Neutrophil (primary cell): ENCODE measurements around the gene KRT7.

ENCODE experiments used
- H3K27ac ChIP-seq: fragments of 200-600 bp; sonication (generic); 2 replicates; pipeline ENCODE4 v1.5.1; 2016; ENCODE audit warnings: mild to moderate bottlenecking, moderate library complexity
- H3K27me3 ChIP-seq: fragments of 200-600 bp; sonication (generic); 2 replicates; pipeline ENCODE4 v1.6.0; 2016; ENCODE audit warnings: mild to moderate bottlenecking
- H3K36me3 ChIP-seq: fragments of 200-600 bp; sonication (generic); 2 replicates; pipeline ENCODE4 v1.5.1; 2017
- H3K4me1 ChIP-seq, 2 experiments: fragments of 200-600 bp in 1 of 2; sonication (generic) in 1 of 2; 1 replicate in 1 of 2; 2 replicates in 1 of 2; pipeline versions ENCODE4 v1.5.1 to v1.6.1; 2013 to 2016; ENCODE audit warnings: low read depth in 1 of 2, low read length in 1 of 2, mild to moderate bottlenecking in 1 of 2, moderate library complexity in 1 of 2; ENCODE audit not compliant: control insufficient read depth in 1 of 2, insufficient read depth in 1 of 2
- H3K4me3 ChIP-seq, 2 experiments: fragments of 200-600 bp in 1 of 2; sonication (generic) in 1 of 2; 1 replicate in 1 of 2; 2 replicates in 1 of 2; pipeline ENCODE4 v1.5.1; 2013 to 2016; ENCODE audit warnings: low read depth in 1 of 2, low read length in 1 of 2, mild to moderate bottlenecking in 1 of 2, moderate library complexity in 1 of 2
- H3K9me3 ChIP-seq: fragments of 200-600 bp; sonication (generic); 2 replicates; pipeline ENCODE4 v1.5.1; 2016
- CTCF ChIP-seq: fragments of 200-600 bp; sonication (generic); IDR thresholded peaks from 2 replicates; pipeline ENCODE4 v1.5.1; 2016; ENCODE audit warnings: antibody characterized with exemption

Gene KRT7

GRCh38 chr12:52217223-52217622 is 15.8 kb upstream of the KRT7 start:
- Histone ChIP-seq H3K36me3 (no peaks in the 10 kb centered on the region), H3K4me1 (no peaks in the 10 kb centered on the region), H3K27ac (no peak overlapping the region), H3K27me3 (peaks cover 27% of the 10 kb centered on the region), H3K4me3 (no peak overlapping the region), H3K9me3 (no peaks in the 10 kb centered on the region)
- no peak for TF ChIP-seq CTCF

GRCh38 chr12:52218001-52218400 is 15.0 kb upstream of the KRT7 start:
- Histone ChIP-seq H3K27me3 (peaks cover 34% of the 10 kb centered on the region), H3K4me3 (no peak overlapping the region), H3K36me3 (no peaks in the 10 kb centered on the region), H3K9me3 (no peaks in the 10 kb centered on the region), H3K4me1 (no peaks in the 10 kb centered on the region), H3K27ac (no peak overlapping the region)
- TF ChIP-seq CTCF, result no peak

- Histone ChIP-seq H3K36me3 (no peaks in the 10 kb centered on the region), H3K27ac (no peak overlapping the region), H3K4me3 (no peak overlapping the region), H3K9me3 (no peaks in the 10 kb centered on the region), H3K4me1 (no peaks in the 10 kb centered on the region), H3K27me3 (peaks cover 55% of the 10 kb centered on the region)
- no peak for TF ChIP-seq CTCF
These were observed 12.6 kb upstream of the KRT7 start for GRCh38 chr12:52220477-52220876.

GRCh38 chr12:52221070-52221781 is 11.8 kb upstream of the KRT7 start:
- H3K36me3 ChIP-seq, result no peaks in the 10 kb centered on the region
- peaks cover 62% of the 10 kb centered on the region for H3K27me3 ChIP-seq
- no peak overlapping the region for H3K27ac ChIP-seq
- no peak overlapping the region for H3K4me3 ChIP-seq
- no peaks in the 10 kb centered on the region for H3K9me3 ChIP-seq
- TF ChIP-seq CTCF, result no peak
- H3K4me1 ChIP-seq, result no peaks in the 10 kb centered on the region

GRCh38 chr12:52221912-52222457 is 11.1 kb upstream of the KRT7 start:
- no peaks in the 10 kb centered on the region for H3K4me1 ChIP-seq
- TF ChIP-seq CTCF, result no peak
- no peak overlapping the region for H3K27ac ChIP-seq
- H3K4me3 ChIP-seq, result no peak overlapping the region
- H3K9me3 ChIP-seq, result no peaks in the 10 kb centered on the region
- H3K27me3 ChIP-seq, result peaks cover 65% of the 10 kb centered on the region
- H3K36me3 ChIP-seq, result no peaks in the 10 kb centered on the region
